A673 (cell line): ENCODE measurements around the gene UPF1.

Experiments used
- EZH2 ChIP-seq: fragments of 200-600 bp; sonication (generic); IDR thresholded peaks from 2 replicates; pipeline ENCODE4 v1.6.1; 2017; ENCODE audit warnings: borderline replicate concordance, low read depth, mild to moderate bottlenecking, mixed read lengths, antibody characterized with exemption, low read length; ENCODE audit not compliant: poor library complexity, severe bottlenecking
- TF ChIP-seq, protein P1 (sequence below): fragments of 300-800, 200-600 bp; sonication (generic); conservative IDR thresholded peaks from 2 replicates; pipeline ENCODE4 v1.5.1; 2017; ENCODE audit warnings: low read depth, mild to moderate bottlenecking, antibody characterized with exemption, low read length, moderate library complexity, mixed read lengths

DNA sequence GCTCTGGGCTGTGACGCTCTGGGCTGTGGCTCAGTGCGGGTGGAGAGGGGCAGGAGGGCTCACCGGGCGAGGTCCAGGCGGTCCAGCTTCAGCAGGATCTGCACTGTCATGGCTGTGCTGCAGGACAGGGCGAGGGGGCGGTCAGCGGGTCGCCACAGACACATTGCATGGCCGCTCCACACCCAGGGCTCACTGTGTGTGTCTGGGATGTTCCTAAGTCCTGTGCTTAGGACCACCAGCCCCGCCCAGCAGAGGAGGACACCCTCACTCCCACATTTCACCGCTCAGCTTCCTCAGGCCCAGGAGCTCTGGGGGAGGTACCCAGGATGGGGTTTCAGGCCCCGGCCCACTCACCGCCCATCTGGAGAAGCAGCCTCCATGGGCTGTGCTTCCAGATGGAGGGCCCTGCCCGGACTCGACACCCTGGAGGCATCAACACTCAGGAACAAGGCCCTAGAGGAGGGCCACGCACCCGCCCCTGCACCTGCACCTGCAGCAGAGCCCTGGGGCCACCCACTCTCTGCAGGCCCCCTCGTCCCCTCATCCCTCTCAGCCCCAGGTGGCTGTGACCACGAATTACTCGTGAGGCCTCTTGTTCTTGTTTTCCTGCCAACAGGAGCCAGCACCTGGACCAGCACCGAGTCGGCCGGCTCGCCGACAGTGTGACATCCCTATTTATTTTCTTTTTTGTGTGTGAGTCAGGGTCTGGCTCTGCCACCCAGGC is 73.9 kb downstream of the UPF1 start:
- TF ChIP-seq, protein P1, sequence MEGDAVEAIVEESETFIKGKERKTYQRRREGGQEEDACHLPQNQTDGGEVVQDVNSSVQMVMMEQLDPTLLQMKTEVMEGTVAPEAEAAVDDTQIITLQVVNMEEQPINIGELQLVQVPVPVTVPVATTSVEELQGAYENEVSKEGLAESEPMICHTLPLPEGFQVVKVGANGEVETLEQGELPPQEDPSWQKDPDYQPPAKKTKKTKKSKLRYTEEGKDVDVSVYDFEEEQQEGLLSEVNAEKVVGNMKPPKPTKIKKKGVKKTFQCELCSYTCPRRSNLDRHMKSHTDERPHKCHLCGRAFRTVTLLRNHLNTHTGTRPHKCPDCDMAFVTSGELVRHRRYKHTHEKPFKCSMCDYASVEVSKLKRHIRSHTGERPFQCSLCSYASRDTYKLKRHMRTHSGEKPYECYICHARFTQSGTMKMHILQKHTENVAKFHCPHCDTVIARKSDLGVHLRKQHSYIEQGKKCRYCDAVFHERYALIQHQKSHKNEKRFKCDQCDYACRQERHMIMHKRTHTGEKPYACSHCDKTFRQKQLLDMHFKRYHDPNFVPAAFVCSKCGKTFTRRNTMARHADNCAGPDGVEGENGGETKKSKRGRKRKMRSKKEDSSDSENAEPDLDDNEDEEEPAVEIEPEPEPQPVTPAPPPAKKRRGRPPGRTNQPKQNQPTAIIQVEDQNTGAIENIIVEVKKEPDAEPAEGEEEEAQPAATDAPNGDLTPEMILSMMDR, result no peak
- TF ChIP-seq EZH2, result no peak
